AG04449 (cell line): ENCODE data around the gene PI4K2B.
"Not testable (repeated sequence)": the region's sequence is repeated elsewhere in the genome, so short reads cannot be mapped to it uniquely, and the experiment has no call there.

Experiments
- CTCF ChIA-PET: fragments of 350-600 bp; formaldehyde crosslinking; extraction: SDS; loops from one replicate; lab custom pipeline; 2021; ENCODE audit warnings: antibody characterized with exemption; lab: Yijun Ruan, JAX
- POLR2A ChIA-PET: fragments of 400-600, 350-600 bp; formaldehyde crosslinking; extraction: SDS; loops from one replicate; lab custom pipeline; 2020; ENCODE audit warnings: antibody characterized with exemption, inconsistent platforms; lab: Yijun Ruan, JAX
- DNase-seq: peaks from one replicate; pipeline ENCODE4 v3.0.0-alpha.2; 2010; ENCODE audit warnings: low read depth, low spot score
- H3K4me3 ChIP-seq: 2 replicates; pipeline ENCODE4 v1.5.1; 2011; ENCODE audit warnings: low read depth, mild to moderate bottlenecking, control low read depth, low read length
- CTCF ChIP-seq: IDR thresholded peaks from one replicate; pipeline ENCODE4 v1.5.1; 2011; ENCODE audit warnings: mild to moderate bottlenecking, moderate library complexity, low read length, control low read depth, inconsistent platforms; ENCODE audit not compliant: insufficient read depth; ENCODE audit errors: missing control alignments

The PI4K2B gene

GRCh38 chr4:25236971-25237370 is 3.1 kb downstream of the PI4K2B start:
- H3K4me3 ChIP-seq = no peak overlapping the region
- no peak for DNase-seq
- ChIA-PET POLR2A (no interaction called here), CTCF (no interaction called here)
- no peak for TF ChIP-seq CTCF

- H3K4me3 ChIP-seq = no peak overlapping the region
- TF ChIP-seq CTCF = no peak
- DNase-seq = no peak
- ChIA-PET POLR2A (no interaction called here), CTCF (interaction anchor here (1.0 kb wide), 1 partner anchor 24 kb away, joined by 3 read pairs; no protein-coding TSS in a partner anchor)
These were observed 4.2 kb downstream of the PI4K2B start for GRCh38 chr4:25238052-25238451.

- H3K4me3 ChIP-seq, POLR2A ChIA-PET, CTCF ChIA-PET: not testable (repeated sequence)
These were observed 5.7 kb downstream of the PI4K2B start for GRCh38 chr4:25239528-25239927.

GRCh38 chr4:25240754-25241210 is 6.9 kb downstream of the PI4K2B start:
- CTCF ChIA-PET, H3K4me3 ChIP-seq, POLR2A ChIA-PET, DNase-seq: not testable (repeated sequence)

More at GRCh38 chr4:25239528-25239927, 5.7 kb downstream of the PI4K2B start:
- DNase-seq = not testable (repeated sequence)

- DNase-seq, H3K4me3 ChIP-seq, POLR2A ChIA-PET, CTCF ChIA-PET: not testable (repeated sequence)
These were observed 8.4 kb downstream of the PI4K2B start for GRCh38 chr4:25242195-25242594.

- TF ChIP-seq CTCF = no peak
- ChIA-PET POLR2A (no interaction called here), CTCF (no interaction called here)
- no peak for DNase-seq
- H3K4me3 ChIP-seq = no peak overlapping the region
These were observed 11.3 kb downstream of the PI4K2B start for GRCh38 chr4:25245181-25245580.

- ChIA-PET POLR2A (no interaction called here), CTCF (interaction anchor here (0.6 to 1.3 kb wide), 2 partner anchors 25 to 67 kb away, joined by 3 to 4 read pairs; no protein-coding TSS in a partner anchor)
- no peak overlapping the region for H3K4me3 ChIP-seq
- no peak for TF ChIP-seq CTCF
- DNase-seq = no peak
These were observed 13.1 kb downstream of the PI4K2B start for GRCh38 chr4:25246680-25247611.

- H3K4me3 ChIP-seq, POLR2A ChIA-PET, DNase-seq: not testable (repeated sequence)
- CTCF ChIA-PET = interaction anchor here (0.8 kb wide), 1 partner anchor 14 kb away, joined by 3 read pairs; no protein-coding TSS in a partner anchor
These were observed 15.0 kb downstream of the PI4K2B start for GRCh38 chr4:25248875-25249274.

GRCh38 chr4:25249494-25249893 is 15.7 kb downstream of the PI4K2B start:
- POLR2A ChIA-PET, DNase-seq, H3K4me3 ChIP-seq: not testable (repeated sequence)
- CTCF ChIA-PET = interaction anchor here (1.5 kb wide), 1 partner anchor 63 kb away, joined by 4 read pairs; the partner anchor contains the start of gene ZCCHC4
